Measurements from ENCODE around the gene FREM1. TPM values are rescaled to one million over a fixed set of nuclear protein-coding genes. Genes with fewer than 3 reads are reported as not detected.

Gene FREM1
- polyA plus RNA-seq, 1 of the 3 experiments (the other 2 are of a cell fraction) = 0.26 TPM

GRCh38 chr9:14704281-14704680 is 205.9 kb downstream of the FREM1 start (continued):
- TF ChIP-seq TAF1 (IDR thresholded peaks at IDR 0.05; ENCODE audit: borderline replicate concordance, low read depth, low read length) (no peak), RAD21 (IDR thresholded peaks at IDR 0.05; ENCODE audit: low read length) (no peak), IRF3 (IDR thresholded peaks at IDR 0.05; ENCODE audit: low read depth, low read length) (no peak), PBX3 (IDR thresholded peaks at IDR 0.05) (no peak)

- ChIA-PET POLR2A (no interaction called here), CTCF (no interaction called here)
- WGBS (ENCODE audit: low lambda C conversion rate) = 21% methylated on average over 4 of the region's 4 CpGs
- no peak overlapping the region for H2AFZ ChIP-seq (ENCODE audit: low read depth)
- H3F3A ChIP-seq (replicated peaks; ENCODE audit: insufficient read depth) = no peaks in the 10 kb centered on the region
- H3K9ac ChIP-seq = no peak overlapping the region
- H3K36me3 ChIP-seq (replicated peaks in 1 of 2; ENCODE audit: control insufficient read depth in 1 of 2, insufficient read depth in 2 of 2, low read length in 1 of 2) = no peaks in the 10 kb centered on the region
- no peaks in the 10 kb centered on the region; the same call in 1 of the 2 replicates for H3K9me3 ChIP-seq
- H3K27ac ChIP-seq (ENCODE audit: low read depth in 2 of 2, low read length in 1 of 2) = no peak overlapping the region
- no peaks in the 10 kb centered on the region for H3K79me2 ChIP-seq (ENCODE audit: insufficient read depth)
- DNase-seq = no peak
- 0 out of 2 replicates have a peak, but pooled peaks cover 6% of the 10 kb centered on the region for H3K27me3 ChIP-seq (ENCODE audit: insufficient read depth)
- TF ChIP-seq REST (IDR thresholded peaks at IDR 0.05; ENCODE audit: low read depth, low read length) (no peak), GABPA (IDR thresholded peaks at IDR 0.05; ENCODE audit: low read depth) (no peak), FOXM1 (IDR thresholded peaks at IDR 0.05; ENCODE audit: low read depth) (no peak), FOSL2 (IDR thresholded peaks at IDR 0.05; ENCODE audit: borderline replicate concordance, low read depth) (no peak)
- H3K4me2 ChIP-seq = no peak overlapping the region
- H4K20me1 ChIP-seq (ENCODE audit: insufficient read depth) = no peaks in the 10 kb centered on the region
- H3K4me3 ChIP-seq (ENCODE audit: low read depth in 2 of 2, low read length in 1 of 2) = no peak overlapping the region
- no peaks in the 10 kb centered on the region for H3K9me2 ChIP-seq
- no peaks in the 10 kb centered on the region for H3K4me1 ChIP-seq (ENCODE audit: control insufficient read depth in 1 of 2, insufficient read depth in 2 of 2, low read depth in 1 of 2, low read length in 1 of 2)
Observed at GRCh38 chr9:14702200-14702720, 208.0 kb downstream of the FREM1 start.
